ENCODE measurements around the gene UGGT1.
A peak's percentile ranks its signal among the peaks of the same experiment; 100 is the strongest.

Gene UGGT1

DNA sequence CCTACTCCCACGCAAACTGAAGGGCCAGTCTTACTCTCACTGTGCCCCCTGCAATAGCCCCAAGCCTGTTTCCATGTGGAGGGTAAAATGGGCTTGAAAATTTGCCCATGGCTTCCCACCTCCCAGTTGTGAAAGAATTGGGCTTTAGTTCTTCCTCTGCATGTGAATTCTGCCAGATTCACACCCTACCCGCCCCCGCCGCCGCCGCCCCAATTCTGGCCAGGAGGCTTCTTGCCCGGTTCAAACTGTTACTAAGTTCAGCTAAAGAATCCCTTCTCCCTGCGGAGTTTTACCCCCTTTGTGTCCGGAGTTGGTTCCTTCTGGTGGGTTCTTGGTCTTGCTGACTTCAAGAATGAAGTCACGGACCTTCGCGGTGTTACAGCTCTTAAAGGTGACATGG is 37.7 kb upstream of the UGGT1 start:
- no peak overlapping the region for H2AFZ ChIP-seq (ENCODE audit: low read length)
- H3K4ac ChIP-seq (ENCODE audit: low read length): no peak overlapping the region
- no peak overlapping the region for H2BK120ac ChIP-seq (ENCODE audit: low read depth, low read length)
- no peak overlapping the region for H4K8ac ChIP-seq (ENCODE audit: low read depth, low read length)
- H3K79me1 ChIP-seq (ENCODE audit: low read depth, low read length): no peaks in the 10 kb centered on the region
- H2BK12ac ChIP-seq (ENCODE audit: low read length): no peak overlapping the region
- no peak overlapping the region for H3K23ac ChIP-seq (ENCODE audit: low read depth, low read length, poor library complexity)
- no peak overlapping the region for H2AK5ac ChIP-seq (ENCODE audit: low read depth, low read length)
- no peak overlapping the region for H3K9ac ChIP-seq (ENCODE audit: low read depth, low read length, poor library complexity)
- no peaks in the 10 kb centered on the region for H3K36me3 ChIP-seq (replicated peaks in 1 of 2; ENCODE audit: control insufficient read depth in 2 of 2, insufficient read depth in 2 of 2, low read length in 2 of 2)
- peaks cover 0 to 3% of the 10 kb centered on the region in 2 donors for H3K9me3 ChIP-seq (replicated peaks in 1 of 2; ENCODE audit: control insufficient read depth in 2 of 2, insufficient read depth in 1 of 2, low read depth in 1 of 2, low read length in 2 of 2)
- H3K27me3 ChIP-seq (ENCODE audit: control insufficient read depth in 3 of 3, insufficient read depth in 3 of 3, low read depth in 1 of 3, low read length in 3 of 3): no peaks in the 10 kb centered on the region
- H3K18ac ChIP-seq (ENCODE audit: low read length): no peak overlapping the region
- H3K27ac ChIP-seq (replicated peaks; ENCODE audit: low read length): no peak overlapping the region
- WGBS, 2 donors (ENCODE audit: extremely low coverage in 2 of 2, insufficient read length in 2 of 2, insufficient replicate concordance in 1 of 2): no CpG with 5 or more reads among the region's 12 CpGs
- no peak overlapping the region for H4K91ac ChIP-seq (ENCODE audit: low read depth, low read length, poor library complexity)
- H2BK5ac ChIP-seq (ENCODE audit: low read length): no peak overlapping the region
- H3K4me1 ChIP-seq (ENCODE audit: control insufficient read depth in 2 of 2, insufficient read depth in 1 of 2, low read depth in 1 of 2, low read length in 2 of 2): peaks cover 0 to 3% of the 10 kb centered on the region in 2 donors
- H3K4me2 ChIP-seq (ENCODE audit: insufficient read depth, low read length, poor library complexity, severe bottlenecking): no peak overlapping the region
- H3K14ac ChIP-seq (ENCODE audit: low read length): no peak overlapping the region
- H2BK15ac ChIP-seq (ENCODE audit: low read length): no peak overlapping the region
- no peak for DNase-seq (ENCODE audit: low spot score)
- H3K4me3 ChIP-seq (ENCODE audit: low read length in 2 of 2): no peak overlapping the region

DNA sequence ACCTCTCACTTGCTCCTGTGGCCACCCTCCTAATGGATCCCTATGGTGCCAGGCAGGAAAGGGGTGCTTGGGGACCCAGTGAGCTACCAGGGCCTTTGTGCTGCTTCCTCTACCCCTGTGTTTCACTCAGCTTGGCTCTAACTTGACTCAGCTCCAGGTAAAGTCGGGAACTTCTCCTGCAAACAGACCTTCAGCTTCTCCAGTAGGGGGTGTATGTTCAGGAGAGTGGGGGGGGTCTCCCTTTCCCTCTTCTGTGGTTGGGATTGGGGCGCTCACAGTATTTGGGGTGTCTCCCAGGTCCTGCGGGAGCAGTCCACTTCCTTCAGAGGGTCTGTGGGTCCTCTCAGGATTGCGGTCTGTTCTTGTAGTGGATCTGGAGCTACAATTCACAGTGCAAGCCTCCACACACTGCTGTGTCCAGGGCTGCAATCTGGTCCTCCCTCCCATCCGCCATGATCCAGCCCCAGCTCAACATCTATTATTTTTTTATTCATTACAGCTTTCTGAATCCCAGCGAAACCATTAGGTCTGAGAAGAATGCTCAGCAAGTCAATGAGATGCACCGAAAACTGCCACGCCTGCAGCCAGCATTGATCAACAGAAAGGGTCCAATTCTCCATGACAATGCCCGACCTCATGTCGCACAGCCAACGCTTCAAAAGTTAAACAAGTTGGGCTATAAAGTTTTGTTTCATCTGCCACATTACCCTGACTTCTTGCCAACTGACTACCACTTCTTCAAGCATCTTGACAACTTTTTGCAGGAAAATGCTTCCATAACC is 36.7 kb upstream of the UGGT1 start:
- Histone ChIP-seq H3K18ac (ENCODE audit: low read length) (no peak overlapping the region), H3K4me2 (ENCODE audit: insufficient read depth, low read length, poor library complexity, severe bottlenecking) (no peak overlapping the region), H4K8ac (ENCODE audit: low read depth, low read length) (no peak overlapping the region), H3K79me1 (ENCODE audit: low read depth, low read length) (no peaks in the 10 kb centered on the region), H3K27me3 (ENCODE audit: control insufficient read depth in 3 of 3, insufficient read depth in 3 of 3, low read depth in 1 of 3, low read length in 3 of 3) (no peaks in the 10 kb centered on the region), H2BK12ac (ENCODE audit: low read length) (no peak overlapping the region), H3K4me1 (ENCODE audit: control insufficient read depth in 2 of 2, insufficient read depth in 1 of 2, low read depth in 1 of 2, low read length in 2 of 2) (peaks cover 0 to 3% of the 10 kb centered on the region in 2 donors), H2BK15ac (ENCODE audit: low read length) (no peak overlapping the region), H4K91ac (ENCODE audit: low read depth, low read length, poor library complexity) (no peak overlapping the region), H3K36me3 (replicated peaks in 1 of 2; ENCODE audit: control insufficient read depth in 2 of 2, insufficient read depth in 2 of 2, low read length in 2 of 2) (no peaks in the 10 kb centered on the region), H3K4ac (ENCODE audit: low read length) (no peak overlapping the region), H3K23ac (ENCODE audit: low read depth, low read length, poor library complexity) (no peak overlapping the region), H3K14ac (ENCODE audit: low read length) (no peak overlapping the region), H2BK5ac (ENCODE audit: low read length) (no peak overlapping the region), H2AK5ac (ENCODE audit: low read depth, low read length) (no peak overlapping the region), H2AFZ (ENCODE audit: low read length) (peak overlapping the region; percentile 29), H3K27ac (replicated peaks; ENCODE audit: low read length) (no peak overlapping the region), H3K9me3 (replicated peaks in 1 of 2; ENCODE audit: control insufficient read depth in 2 of 2, insufficient read depth in 1 of 2, low read depth in 1 of 2, low read length in 2 of 2) (peaks cover 0 to 3% of the 10 kb centered on the region in 2 donors), H2BK120ac (ENCODE audit: low read depth, low read length) (no peak overlapping the region), H3K4me3 (ENCODE audit: low read length in 2 of 2) (no peak overlapping the region), H3K9ac (ENCODE audit: low read depth, low read length, poor library complexity) (no peak overlapping the region)
- WGBS, 2 donors (ENCODE audit: extremely low coverage in 2 of 2, insufficient read length in 2 of 2, insufficient replicate concordance in 1 of 2): no CpG with 5 or more reads among the region's 11 CpGs
- no peak for DNase-seq (ENCODE audit: low spot score)

DNA sequence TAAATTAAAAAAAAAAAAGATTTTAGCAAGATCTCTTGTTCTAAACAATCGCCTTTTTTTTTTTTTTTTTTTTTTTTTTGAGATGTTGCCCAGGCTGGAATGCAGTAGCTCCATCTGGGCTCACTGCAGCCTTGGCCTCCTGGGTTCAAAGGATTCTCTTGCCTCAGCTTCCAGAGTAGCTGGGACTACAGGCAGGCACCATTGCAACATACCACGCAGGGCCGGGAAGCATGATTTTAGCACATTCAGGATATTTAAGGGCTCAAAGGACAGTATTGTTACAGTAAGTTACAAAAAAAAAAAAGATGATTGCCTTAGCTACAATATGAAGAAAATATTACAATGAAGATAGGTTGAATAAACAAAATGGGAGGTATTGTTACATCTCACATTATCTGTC is 33.7 kb upstream of the UGGT1 start:
- H2BK12ac ChIP-seq (ENCODE audit: low read length): no peak overlapping the region
- H3K4ac ChIP-seq (ENCODE audit: low read length): no peak overlapping the region
- H2BK15ac ChIP-seq (ENCODE audit: low read length): no peak overlapping the region
- H3K27me3 ChIP-seq (ENCODE audit: control insufficient read depth in 3 of 3, insufficient read depth in 3 of 3, low read depth in 1 of 3, low read length in 3 of 3): no peaks in the 10 kb centered on the region
- peaks cover 0 to 3% of the 10 kb centered on the region in 2 donors for H3K4me1 ChIP-seq (ENCODE audit: control insufficient read depth in 2 of 2, insufficient read depth in 1 of 2, low read depth in 1 of 2, low read length in 2 of 2)
- no peaks in the 10 kb centered on the region for H3K9me3 ChIP-seq (replicated peaks in 1 of 2; ENCODE audit: control insufficient read depth in 2 of 2, insufficient read depth in 1 of 2, low read depth in 1 of 2, low read length in 2 of 2)
- no peaks in the 10 kb centered on the region for H3K79me1 ChIP-seq (ENCODE audit: low read depth, low read length)
- no peak overlapping the region for H3K14ac ChIP-seq (ENCODE audit: low read length)
- no peak overlapping the region for H3K23ac ChIP-seq (ENCODE audit: low read depth, low read length, poor library complexity)
- no peak overlapping the region for H3K4me2 ChIP-seq (ENCODE audit: insufficient read depth, low read length, poor library complexity, severe bottlenecking)
- no peaks in the 10 kb centered on the region for H3K36me3 ChIP-seq (replicated peaks in 1 of 2; ENCODE audit: control insufficient read depth in 2 of 2, insufficient read depth in 2 of 2, low read length in 2 of 2)
- no peak overlapping the region for H2BK5ac ChIP-seq (ENCODE audit: low read length)
- no peak overlapping the region for H3K9ac ChIP-seq (ENCODE audit: low read depth, low read length, poor library complexity)
- no peak overlapping the region for H2BK120ac ChIP-seq (ENCODE audit: low read depth, low read length)
- no peak for DNase-seq (ENCODE audit: low spot score)
- no peak overlapping the region for H4K91ac ChIP-seq (ENCODE audit: low read depth, low read length, poor library complexity)
- no peak overlapping the region for H2AFZ ChIP-seq (ENCODE audit: low read length)
- no peak overlapping the region for H4K8ac ChIP-seq (ENCODE audit: low read depth, low read length)
- no peak overlapping the region for H3K27ac ChIP-seq (replicated peaks; ENCODE audit: low read length)
- no peak overlapping the region for H3K18ac ChIP-seq (ENCODE audit: low read length)
- H3K4me3 ChIP-seq (ENCODE audit: low read length in 2 of 2): no peak overlapping the region
- no CpG with 5 or more reads among the region's 3 CpGs for WGBS, 2 donors (ENCODE audit: extremely low coverage in 2 of 2, insufficient read length in 2 of 2, insufficient replicate concordance in 1 of 2)
- no peak overlapping the region for H2AK5ac ChIP-seq (ENCODE audit: low read depth, low read length)

DNA sequence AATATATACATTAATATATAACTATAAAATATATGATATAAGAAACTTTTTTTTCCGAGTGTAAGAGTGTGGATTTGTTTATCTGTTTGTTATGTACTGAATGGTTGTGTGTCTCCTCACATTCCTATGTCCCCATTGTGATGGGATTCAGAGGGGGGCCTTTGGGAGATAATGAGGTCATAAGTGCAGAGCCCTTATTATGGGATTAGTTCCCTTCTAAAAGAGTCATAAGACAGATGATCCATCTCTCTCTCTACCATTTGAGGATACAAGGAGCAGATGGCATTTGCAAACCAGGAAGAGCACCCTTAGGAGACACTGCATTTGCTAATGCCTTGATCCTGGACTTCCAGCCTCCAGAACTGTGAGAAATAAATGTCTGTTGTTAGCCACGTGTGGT is 32.9 kb upstream of the UGGT1 start:
- H3K9ac ChIP-seq (ENCODE audit: low read depth, low read length, poor library complexity): no peak overlapping the region
- H3K27me3 ChIP-seq (ENCODE audit: control insufficient read depth in 3 of 3, insufficient read depth in 3 of 3, low read depth in 1 of 3, low read length in 3 of 3): no peaks in the 10 kb centered on the region
- H3K4ac ChIP-seq (ENCODE audit: low read length): no peak overlapping the region
- no peak overlapping the region for H2BK5ac ChIP-seq (ENCODE audit: low read length)
- no peak overlapping the region for H2AFZ ChIP-seq (ENCODE audit: low read length)
- DNase-seq (ENCODE audit: low spot score): no peak
- H3K23ac ChIP-seq (ENCODE audit: low read depth, low read length, poor library complexity): no peak overlapping the region
- H2BK15ac ChIP-seq (ENCODE audit: low read length): no peak overlapping the region
- H4K8ac ChIP-seq (ENCODE audit: low read depth, low read length): no peak overlapping the region
- H3K27ac ChIP-seq (replicated peaks; ENCODE audit: low read length): no peak overlapping the region
- peaks cover 0 to 3% of the 10 kb centered on the region in 2 donors for H3K4me1 ChIP-seq (ENCODE audit: control insufficient read depth in 2 of 2, insufficient read depth in 1 of 2, low read depth in 1 of 2, low read length in 2 of 2)
- no peak overlapping the region for H2BK12ac ChIP-seq (ENCODE audit: low read length)
- H3K9me3 ChIP-seq (replicated peaks in 1 of 2; ENCODE audit: control insufficient read depth in 2 of 2, insufficient read depth in 1 of 2, low read depth in 1 of 2, low read length in 2 of 2): no peaks in the 10 kb centered on the region
- H3K18ac ChIP-seq (ENCODE audit: low read length): no peak overlapping the region
- H2BK120ac ChIP-seq (ENCODE audit: low read depth, low read length): no peak overlapping the region
- H3K4me2 ChIP-seq (ENCODE audit: insufficient read depth, low read length, poor library complexity, severe bottlenecking): no peak overlapping the region
- WGBS, 2 donors (ENCODE audit: extremely low coverage in 2 of 2, insufficient read length in 2 of 2, insufficient replicate concordance in 1 of 2): no CpG with 5 or more reads among the region's 2 CpGs
- no peak overlapping the region for H3K4me3 ChIP-seq (ENCODE audit: low read length in 2 of 2)
- no peak overlapping the region for H4K91ac ChIP-seq (ENCODE audit: low read depth, low read length, poor library complexity)
- H3K36me3 ChIP-seq (replicated peaks in 1 of 2; ENCODE audit: control insufficient read depth in 2 of 2, insufficient read depth in 2 of 2, low read length in 2 of 2): no peaks in the 10 kb centered on the region
- no peak overlapping the region for H3K14ac ChIP-seq (ENCODE audit: low read length)
- H3K79me1 ChIP-seq (ENCODE audit: low read depth, low read length): no peaks in the 10 kb centered on the region
- H2AK5ac ChIP-seq (ENCODE audit: low read depth, low read length): no peak overlapping the region
